HG03095 (cell line): Measurements from ENCODE around the gene NCAPG2.
"Not testable (repeated sequence)": the region's sequence is repeated elsewhere in the genome, so short reads cannot be mapped to it uniquely, and the experiment has no call there.

Source experiments
- ATAC-seq: cut with Tn5 transposase; IDR thresholded peaks from one replicate; pipeline ENCODE4 v1.9.1; 2021; ENCODE audit warnings: moderate library complexity; ENCODE audit not compliant: unreplicated experiment

The NCAPG2 gene

DNA sequence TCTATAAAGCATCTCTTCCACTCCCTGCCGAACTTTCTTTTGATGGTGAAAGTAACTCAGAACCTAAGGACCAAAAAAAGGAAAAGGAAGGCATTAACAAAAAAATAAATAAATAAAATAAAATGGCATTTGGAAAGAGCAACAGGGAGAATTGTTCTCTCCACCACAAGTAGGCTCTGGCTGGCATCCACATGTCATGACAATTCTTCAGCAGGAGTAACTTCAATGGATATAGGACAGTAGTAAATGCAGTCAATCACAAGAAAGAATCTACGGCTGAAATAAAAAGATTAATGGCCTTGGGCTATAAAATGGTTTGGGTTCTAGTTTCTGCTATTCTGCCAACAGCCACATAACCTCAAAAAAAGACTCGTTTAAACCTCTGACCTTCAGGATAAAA is 23.9 kb downstream of the NCAPG2 start:
- no peak for ATAC-seq

DNA sequence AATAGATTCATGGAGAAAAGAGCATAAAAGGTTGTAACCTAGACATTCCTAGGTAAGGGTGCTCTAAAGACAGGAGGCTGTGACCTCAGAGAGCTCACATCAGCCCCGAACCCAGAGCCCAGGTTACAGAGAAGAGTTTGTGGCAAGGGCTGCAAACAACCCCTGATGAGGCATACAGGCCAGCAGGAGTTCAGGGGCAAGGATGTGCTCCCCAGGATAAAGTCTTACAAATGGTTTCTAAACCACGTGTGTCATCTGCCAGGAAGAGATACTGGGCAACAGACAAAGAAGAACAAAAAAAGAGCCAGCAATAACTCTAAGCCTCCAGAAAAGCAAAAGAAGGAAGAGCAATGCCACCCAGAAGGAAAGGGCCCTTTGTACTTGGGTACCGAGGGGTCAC is 27.7 kb downstream of the NCAPG2 start:
- no peak for ATAC-seq

DNA sequence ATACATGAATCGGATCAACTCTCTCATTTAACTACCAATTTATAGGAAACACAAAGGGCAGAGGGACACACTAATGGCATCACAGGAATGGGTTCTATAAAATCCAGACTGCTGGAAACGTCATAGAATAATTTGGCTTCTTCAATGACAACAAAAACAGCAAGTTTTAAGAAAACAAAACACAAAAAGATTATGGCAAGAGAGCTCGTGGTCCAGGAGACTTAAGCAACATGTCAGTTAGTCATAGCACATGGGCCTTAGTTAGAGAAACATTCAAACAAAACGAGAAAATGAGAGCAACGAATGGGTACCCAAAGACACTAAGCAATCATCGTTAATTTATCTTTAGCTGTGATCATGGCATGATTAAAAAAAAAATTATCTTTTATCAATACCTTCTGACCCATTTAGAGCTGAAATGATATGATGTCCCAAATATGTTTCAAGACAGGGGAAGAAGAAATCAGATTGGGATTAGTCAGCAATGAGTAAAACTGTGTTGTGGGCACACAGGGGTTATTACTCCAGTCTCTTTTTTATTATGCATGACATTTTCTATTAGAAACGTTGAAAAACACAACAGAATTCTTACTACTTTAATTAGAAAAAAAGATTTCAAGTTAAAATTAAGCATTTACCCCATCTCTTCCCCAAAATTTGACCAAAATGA is 28.3 kb downstream of the NCAPG2 start:
- no peak for ATAC-seq

DNA sequence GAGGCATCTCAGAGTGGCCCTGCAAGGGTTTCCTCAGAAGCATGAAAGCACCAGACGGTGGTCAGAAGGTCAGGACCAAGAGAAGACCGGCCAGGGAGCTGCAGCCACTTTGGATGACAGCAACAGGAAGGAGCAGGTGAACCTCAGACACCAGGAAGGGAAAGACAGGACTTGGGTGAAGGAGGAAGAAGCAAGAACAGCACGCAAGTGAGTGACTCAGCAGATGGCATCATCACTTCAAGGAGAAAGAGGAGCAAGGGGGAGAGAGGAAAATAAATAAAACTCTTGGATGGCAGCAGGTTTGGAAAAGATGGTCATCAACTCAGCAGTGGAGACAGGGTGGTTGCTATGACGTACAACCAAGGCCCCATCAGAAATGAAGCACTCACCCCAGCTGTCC is 31.6 kb downstream of the NCAPG2 start:
- no peak for ATAC-seq

DNA sequence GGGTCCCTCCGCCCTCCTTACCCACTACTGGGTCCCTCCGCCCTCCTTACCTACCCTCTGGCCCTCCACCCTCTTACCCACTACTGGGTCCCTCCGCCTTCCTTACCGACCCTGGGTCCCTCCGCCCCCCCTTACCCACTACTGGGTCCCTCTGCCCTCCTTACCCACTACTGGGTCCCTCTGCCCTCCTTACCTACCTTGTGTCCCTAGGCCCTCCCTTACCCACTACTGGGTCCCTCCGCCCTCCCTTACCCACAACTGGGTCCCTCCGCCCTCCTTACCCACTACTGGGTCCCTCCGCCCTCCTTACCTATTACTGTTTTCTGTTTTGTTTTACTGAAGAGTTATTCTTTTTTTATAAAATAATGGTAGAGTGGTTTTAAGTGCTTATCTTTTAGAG is 36.5 kb downstream of the NCAPG2 start:
- ATAC-seq = not testable (repeated sequence)

DNA sequence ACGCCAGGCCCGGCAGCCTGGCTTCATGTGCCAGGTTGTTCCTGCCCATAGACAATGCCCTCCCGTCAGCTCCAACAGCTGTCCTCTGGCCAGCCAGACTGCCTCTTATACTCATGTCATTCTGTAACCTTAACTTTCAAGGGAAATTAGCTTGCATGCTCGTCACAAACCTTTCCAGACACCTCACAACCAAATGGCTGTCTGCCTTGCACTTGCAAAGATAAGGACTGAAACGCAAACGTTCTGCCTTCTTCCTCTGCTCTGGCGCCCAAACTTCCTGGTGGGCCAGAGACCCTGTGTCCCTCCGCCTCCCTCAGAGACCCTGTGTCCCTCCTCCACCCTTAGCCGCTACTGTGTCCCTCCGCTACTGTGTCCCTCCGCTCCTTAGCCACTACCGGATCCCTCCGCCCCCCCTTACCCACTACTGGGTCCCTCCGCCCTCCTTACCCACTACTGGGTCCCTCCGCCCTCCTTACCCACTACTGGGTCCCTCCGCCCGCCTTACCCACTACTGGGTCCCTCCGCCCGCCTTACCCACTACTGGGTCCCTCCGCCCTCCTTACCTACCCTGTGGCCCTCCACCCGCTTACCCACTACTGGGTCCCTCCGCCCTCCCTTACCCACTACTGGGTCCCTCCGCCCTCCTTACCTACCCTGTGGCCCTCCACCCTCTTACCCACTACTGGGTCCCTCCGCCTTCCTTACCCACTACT is 37.5 kb downstream of the NCAPG2 start:
- ATAC-seq = not testable (repeated sequence)

DNA sequence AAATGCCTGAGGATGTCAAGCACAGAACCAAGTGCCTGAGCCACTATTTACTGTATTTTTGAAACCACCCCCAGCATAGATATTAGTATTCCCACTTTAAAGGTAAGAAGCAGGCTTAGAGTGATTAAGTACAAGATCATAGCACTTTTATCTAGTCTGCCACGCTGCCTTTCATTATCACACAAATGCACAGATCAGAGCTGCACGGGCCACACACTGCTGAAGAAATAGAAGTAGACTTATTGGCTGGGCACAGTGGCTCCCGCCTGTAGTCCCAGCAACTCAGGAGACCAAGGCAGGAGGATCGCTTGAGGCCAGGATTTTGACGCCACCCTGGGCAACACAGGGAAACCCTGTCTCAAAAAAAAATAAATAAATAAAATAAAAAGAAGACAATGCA is 38.2 kb downstream of the NCAPG2 start:
- no peak for ATAC-seq

DNA sequence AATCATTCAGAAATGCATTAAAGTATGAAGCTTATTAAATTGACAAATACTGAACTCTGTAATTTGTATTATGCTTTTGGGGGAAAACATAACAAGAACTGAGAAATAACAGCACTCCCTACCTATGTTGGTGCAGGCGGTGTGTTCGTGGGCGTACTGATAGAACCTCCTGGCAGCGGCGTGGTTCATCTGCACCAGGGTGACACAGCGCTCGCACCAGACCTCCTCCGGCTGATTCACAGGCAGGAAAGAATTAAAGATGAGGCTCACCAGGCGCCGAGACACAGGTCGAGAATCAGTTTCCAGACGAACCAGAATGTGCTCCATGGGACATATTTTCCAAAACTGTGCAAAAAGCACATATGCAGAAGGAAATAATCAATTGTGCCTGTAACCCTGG is 40.2 kb downstream of the NCAPG2 start:
- ATAC-seq = no peak

DNA sequence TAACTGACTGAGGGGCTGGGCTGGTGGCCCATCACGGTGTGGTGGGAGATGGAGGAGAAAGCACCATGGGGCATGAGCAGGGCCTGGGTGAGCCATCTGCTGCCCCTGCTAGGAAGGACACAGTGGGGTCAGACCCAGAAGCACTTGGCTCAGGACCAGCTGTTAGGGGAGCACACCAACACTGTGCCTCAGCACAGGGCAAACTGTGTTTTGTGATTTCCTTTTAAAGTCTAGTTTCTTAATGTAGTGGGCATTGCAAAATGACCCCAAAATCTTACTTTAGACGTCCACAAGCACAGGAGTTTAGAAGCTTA is 41.2 kb downstream of the NCAPG2 start:
- no peak for ATAC-seq

DNA sequence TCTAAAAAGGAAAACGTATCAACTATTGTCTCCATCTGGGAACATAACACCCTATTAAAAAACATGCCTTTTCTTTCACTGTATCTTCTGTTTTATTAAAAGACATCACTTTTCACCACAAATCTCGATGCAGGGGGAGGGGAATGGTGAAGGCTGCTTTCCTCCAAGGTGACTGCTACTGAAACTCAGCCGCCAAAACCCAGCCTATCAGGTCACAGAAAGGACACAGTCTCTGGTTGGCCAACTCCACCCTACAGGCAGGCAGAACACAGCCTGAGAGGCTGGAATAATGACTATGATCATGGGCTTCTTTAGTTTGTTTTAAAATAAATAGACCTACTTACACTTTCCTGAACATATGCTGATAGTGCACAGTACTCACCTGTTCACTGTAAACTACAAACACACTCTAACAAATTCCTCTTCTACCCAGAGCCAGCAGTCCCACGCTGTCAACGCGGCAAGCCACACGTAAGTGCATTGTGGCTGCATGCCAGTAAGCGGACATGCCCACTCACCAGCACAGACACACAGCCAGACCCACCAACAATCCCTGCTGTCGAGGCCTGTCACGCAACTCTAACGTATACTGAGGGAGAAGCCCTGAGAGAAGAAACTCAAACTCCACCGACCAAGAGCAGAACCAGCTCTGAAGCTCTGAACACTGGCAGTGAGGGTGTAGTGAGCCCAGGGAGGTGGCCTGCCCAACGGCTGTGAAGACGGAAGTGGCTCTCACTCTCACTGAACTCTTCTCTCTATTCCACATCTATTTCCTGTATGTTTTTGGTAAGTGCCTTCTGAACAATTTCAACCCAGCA is 41.8 kb downstream of the NCAPG2 start:
- ATAC-seq = no peak

DNA sequence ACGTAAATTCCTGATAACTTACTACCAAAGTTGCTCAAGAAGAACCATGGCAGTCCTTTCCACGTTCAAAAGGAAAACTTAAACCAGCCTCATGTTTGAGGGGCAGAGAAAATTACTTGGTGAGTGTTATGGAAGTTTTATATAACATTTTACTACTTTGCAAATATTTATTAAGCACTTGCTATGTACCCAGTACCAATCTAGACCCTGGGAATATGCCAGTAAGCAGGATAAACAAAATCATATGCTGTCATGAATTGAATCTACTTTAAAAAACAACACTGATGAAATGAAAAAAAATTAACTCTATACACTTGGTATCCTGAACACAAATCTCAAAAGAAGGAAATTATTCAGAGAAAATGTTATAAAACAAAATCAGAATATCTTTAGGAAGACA is 46.1 kb downstream of the NCAPG2 start:
- no peak for ATAC-seq

DNA sequence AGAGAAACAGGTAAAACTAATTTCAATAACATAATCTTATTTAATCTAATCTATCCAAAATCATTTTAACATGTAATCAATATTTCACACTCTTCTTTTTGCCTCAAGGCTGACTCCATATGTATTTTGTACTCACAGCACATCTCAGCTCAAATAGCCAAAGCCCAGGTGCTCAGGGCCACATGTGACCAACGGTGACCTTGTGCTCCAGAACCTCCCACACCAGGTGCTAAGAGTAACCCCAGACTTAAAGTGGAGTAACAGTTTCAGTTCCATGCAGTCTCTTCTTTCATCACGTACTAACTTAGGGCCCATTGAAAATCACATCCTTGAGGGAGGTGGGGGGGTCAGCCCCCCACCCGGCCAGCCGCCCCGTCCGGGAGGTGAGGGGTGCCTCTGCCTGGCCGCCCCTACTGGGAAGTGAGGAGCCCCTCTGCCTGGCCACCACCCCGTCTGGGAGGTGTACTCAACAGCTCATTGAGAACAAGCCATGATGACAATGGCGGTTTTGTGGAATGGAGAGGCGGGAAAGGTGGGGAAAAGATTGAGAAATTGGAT is 47.3 kb downstream of the NCAPG2 start:
- ATAC-seq = peak; percentile 43

DNA sequence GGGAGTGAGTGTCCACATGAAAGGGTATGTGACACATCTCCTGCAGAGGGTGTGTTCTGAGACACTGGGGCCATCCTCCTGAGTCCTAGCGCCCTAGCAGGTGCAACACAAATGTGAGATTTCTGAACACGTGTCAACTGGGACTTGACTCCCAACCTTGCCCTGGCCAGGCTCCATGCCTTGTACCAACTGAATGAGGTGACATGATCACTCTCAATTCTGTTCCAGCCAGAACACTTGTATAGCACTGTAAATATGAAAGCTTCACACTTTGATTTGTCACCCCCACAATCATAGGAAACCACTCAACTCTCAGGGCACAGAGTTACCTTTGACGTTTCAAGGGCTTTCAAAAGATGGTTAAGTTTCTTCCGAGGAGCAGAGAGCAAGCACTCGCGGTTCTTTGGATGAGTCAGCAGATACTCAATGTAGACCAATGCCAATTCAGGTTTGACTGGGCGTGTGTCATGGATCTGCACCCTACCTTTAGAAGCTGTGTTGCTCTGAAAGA is 48.6 kb downstream of the NCAPG2 start:
- peak; percentile 96 for ATAC-seq

DNA sequence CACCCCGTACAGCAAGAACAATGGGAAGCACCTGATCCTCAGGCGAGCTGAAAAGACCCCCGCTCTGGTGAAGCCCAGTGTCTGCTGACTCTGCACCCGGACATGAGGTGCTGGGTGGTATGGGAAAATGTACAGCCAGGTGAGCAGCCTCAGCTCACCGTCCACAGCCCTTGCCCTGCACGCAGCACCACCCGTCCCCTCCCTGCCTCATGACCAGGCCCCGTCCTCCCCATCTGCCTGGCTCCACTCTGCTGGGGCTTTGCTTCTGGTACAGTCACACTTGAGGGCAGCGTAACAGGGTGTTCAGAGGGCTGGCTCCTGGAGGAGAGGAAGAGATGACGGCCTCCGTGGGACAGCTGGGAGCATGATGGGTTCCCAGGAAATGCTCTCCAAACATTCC is 49.1 kb downstream of the NCAPG2 start:
- no peak for ATAC-seq

DNA sequence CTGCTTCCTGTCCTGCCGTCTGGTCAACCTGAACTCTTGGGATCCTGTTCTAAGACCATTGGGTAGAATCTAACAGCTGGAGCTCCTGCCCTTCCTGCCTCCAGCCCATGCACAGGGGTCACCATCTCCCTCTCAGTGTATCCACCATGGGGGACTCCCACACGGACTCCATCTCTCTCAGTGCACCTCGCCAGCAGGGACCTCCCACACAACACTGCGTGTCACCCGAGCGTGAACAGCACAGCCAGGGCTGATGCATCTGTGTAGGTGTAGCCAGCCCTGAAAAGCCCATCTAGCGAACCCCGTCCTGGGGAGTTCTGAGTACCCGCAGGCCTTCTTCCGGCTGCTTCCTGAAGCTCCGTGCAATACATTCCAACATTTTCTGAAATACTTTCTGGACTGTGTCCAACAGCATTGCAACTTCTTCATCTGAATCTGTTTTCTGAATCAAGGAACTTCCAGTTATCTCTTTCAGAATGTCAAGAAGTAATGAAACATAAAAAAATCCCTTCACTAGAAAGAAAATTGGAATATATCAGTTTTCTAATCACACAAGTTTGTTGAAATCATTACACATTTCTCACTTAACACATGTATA is 52.5 kb downstream of the NCAPG2 start:
- ATAC-seq = no peak

DNA sequence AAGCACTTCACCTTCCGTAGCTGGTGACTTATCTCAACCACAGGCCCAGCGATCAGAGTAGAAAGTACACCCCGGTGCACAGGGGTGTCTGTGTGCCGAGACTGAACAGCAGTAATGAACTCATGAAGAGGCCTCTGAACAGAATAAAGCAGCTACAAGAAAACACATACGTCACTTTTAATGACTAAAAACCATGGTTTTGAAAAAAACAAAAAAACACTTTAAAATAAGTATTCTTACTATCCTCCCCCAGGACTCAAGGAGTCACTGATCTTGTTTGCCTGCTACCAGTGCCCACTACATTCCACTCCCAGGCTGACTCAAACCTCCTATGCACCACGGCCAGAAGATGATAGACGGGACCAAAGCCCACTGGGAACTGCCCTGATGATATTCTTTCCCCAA is 53.8 kb downstream of the NCAPG2 start:
- ATAC-seq = no peak

DNA sequence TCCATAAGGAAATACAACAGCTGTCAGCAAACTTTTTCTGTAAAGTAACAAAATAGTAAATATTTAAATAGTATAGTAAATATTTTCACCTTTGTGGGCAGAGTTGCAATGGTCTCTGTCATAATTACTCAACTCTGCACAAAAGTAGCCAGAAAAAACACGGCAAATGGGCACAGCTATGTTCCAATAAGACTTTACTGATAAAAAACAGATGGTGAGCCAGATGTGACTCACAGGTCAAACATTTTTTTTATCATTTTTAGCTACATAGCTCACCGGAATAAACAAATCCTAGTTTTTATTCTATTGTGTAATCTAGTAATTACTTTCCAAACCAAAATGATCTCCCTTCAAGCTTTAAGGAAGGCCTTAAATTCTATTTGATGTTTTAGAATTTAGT is 55.3 kb downstream of the NCAPG2 start:
- ATAC-seq = no peak

DNA sequence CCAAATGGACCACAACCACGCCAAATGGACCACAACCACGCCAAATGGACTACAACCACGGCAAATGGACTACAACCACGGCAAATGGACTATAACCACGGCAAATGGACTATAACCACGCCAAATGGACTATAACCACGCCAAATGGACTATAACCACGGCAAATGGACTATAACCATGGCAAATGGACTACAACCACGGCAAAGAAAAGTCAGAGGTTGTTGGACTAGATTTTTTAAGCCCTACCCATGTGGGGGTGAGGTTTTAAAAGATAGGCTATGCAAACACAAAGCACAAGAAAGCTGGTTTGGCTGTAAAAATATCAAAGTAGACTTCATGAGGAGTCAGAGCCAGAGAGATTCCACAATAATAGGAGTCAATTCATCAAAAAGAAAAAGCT is 55.8 kb downstream of the NCAPG2 start:
- no peak for ATAC-seq

DNA sequence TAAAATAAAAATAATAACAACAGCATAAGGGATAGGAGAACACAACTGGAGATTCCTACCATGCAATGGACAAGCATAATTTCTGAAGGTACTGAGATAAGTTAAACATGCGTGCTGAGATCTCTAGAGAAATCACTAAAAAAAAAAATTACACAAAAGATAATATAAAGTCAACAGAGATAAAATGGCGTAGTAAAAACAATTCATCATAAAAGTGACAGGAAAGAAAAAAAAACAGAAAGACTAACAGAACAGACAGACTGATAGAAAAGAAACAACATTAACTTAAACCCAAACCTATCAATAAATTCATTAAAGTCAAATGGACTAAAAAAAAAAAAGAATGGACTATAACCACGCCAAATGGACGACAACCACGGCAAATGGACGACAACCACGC is 56.4 kb downstream of the NCAPG2 start:
- no peak for ATAC-seq

DNA sequence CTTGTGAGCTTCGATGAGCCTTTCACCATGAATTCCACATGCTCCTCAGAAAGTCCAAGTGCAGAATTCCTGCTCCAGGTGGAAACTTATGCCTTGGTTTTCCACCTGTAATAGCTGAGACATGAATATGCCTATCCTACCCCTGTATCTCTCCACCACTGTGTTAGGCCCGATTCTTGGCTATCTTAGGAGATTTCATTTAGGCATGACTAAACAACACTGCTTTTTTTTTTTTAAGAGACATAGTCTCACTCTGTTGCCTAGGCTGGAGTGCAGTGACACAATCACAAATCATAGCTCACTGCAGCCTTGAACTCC is 57.2 kb downstream of the NCAPG2 start:
- no peak for ATAC-seq

DNA sequence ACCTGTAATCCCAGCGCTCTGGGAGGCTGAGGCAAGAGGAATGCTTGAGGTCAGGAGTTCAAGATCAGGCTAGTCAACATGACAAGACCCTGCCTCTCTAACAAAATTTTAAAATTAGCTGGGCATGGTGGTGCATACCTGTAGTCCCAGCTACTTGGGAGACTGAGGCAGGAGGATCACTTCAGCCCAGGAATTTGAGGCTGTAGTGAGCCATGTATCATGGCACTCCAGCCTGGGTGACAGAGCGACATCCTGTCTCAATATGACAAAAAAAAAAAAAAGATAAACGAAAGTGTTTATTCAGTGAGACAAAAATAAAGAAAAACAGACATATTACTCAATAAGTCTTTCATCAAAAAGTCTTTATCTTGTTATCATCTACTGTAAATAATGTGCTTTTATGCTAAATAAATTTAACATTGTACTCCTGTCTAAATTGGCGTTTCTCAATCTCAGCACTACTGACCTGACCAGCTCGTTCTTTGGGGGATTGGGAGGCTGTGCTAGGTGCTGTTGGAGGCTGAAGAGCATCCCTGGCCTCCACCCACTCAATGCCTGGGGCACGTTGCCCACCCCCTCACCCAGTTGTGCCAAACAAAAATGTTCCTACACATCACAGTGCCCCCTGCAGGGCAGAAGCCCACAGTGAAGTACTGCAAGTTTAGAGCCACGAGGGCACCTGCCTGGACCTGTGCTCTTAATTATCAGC is 57.7 kb downstream of the NCAPG2 start:
- ATAC-seq = no peak
